ENCODE data around the gene PPP1R12B.
"Not testable (repeated sequence)": the region's sequence is repeated elsewhere in the genome, so short reads cannot be mapped to it uniquely, and the experiment has no call there.

Gene PPP1R12B

GRCh38 chr1:202625416-202626360, 277.2 kb downstream of the PPP1R12B start:
- in situ Hi-C loops (cut with HindIII; ENCODE audit: low sequenced_read_pairs), result no loop called here

- in situ Hi-C loops (cut with HindIII; ENCODE audit: low sequenced_read_pairs), result not testable (repeated sequence)
Measured at GRCh38 chr1:202627036-202627435, 278.5 kb downstream of the PPP1R12B start.

GRCh38 chr1:202627841-202628565, 279.5 kb downstream of the PPP1R12B start:
- in situ Hi-C loops (cut with HindIII; ENCODE audit: low sequenced_read_pairs), result no loop called here

- in situ Hi-C loops (cut with HindIII; ENCODE audit: low sequenced_read_pairs), result no loop called here
Measured at GRCh38 chr1:202628646-202629215, 280.2 kb downstream of the PPP1R12B start.

- in situ Hi-C loops (cut with HindIII; ENCODE audit: low sequenced_read_pairs), result not testable (repeated sequence)
Measured at GRCh38 chr1:202629257-202629811, 280.8 kb downstream of the PPP1R12B start.

GRCh38 chr1:202630096-202630495, 281.6 kb downstream of the PPP1R12B start:
- in situ Hi-C loops (cut with HindIII; ENCODE audit: low sequenced_read_pairs), result not testable (repeated sequence)

- in situ Hi-C loops (cut with HindIII; ENCODE audit: low sequenced_read_pairs), result no loop called here
Measured at GRCh38 chr1:202630541-202630940, 282.0 kb downstream of the PPP1R12B start.

- in situ Hi-C loops (cut with HindIII; ENCODE audit: low sequenced_read_pairs), result no loop called here
Measured at GRCh38 chr1:202631076-202631923, 282.8 kb downstream of the PPP1R12B start.

GRCh38 chr1:202632241-202632640, 283.7 kb downstream of the PPP1R12B start:
- in situ Hi-C loops (cut with HindIII; ENCODE audit: low sequenced_read_pairs), result no loop called here

- in situ Hi-C loops (cut with HindIII; ENCODE audit: low sequenced_read_pairs), result not testable (repeated sequence)
Measured at GRCh38 chr1:202636171-202636570, 287.7 kb downstream of the PPP1R12B start.

GRCh38 chr1:202637321-202638018, 289.0 kb downstream of the PPP1R12B start:
- in situ Hi-C loops (cut with HindIII; ENCODE audit: low sequenced_read_pairs), result not testable (repeated sequence)

- in situ Hi-C loops (cut with HindIII; ENCODE audit: low sequenced_read_pairs), result no loop called here
Measured at GRCh38 chr1:202638019-202638700, 289.7 kb downstream of the PPP1R12B start.

GRCh38 chr1:202638701-202639305, 290.3 kb downstream of the PPP1R12B start:
- in situ Hi-C loops (cut with HindIII; ENCODE audit: low sequenced_read_pairs), result not testable (repeated sequence)

- in situ Hi-C loops (cut with HindIII; ENCODE audit: low sequenced_read_pairs), result no loop called here
Measured at GRCh38 chr1:202639500-202639899, 291.0 kb downstream of the PPP1R12B start.

GRCh38 chr1:202642212-202642611, 293.7 kb downstream of the PPP1R12B start:
- in situ Hi-C loops (cut with HindIII; ENCODE audit: low sequenced_read_pairs), result no loop called here
